Panc1 (cell line): Measurements from ENCODE around the gene ATP1A3. TPM values are rescaled to one million over a fixed set of nuclear protein-coding genes. Genes with fewer than 3 reads are reported as not detected.

ENCODE experiments used
- ATAC-seq: fragments of 200-7000 bp; cut with Tn5 transposase; 2 replicates; pipeline ENCODE4 v1.9.1; 2020; ENCODE audit warnings: mild to moderate bottlenecking, moderate library complexity
- BruUV-seq: library from RNA; stranded (reverse); fragments of 400-500 nt; replicated peaks from 2 replicates; lab custom pipeline; 2021; lab: Mats Ljungman, UMichigan
- CTCF ChIA-PET: fragments of 300-600 bp; sonication (Branson Sonifier 250); formaldehyde crosslinking; loops from one replicate; lab custom pipeline; 2022; ENCODE audit warnings: antibody characterized with exemption; lab: Charles Lee
- POLR2A ChIA-PET: fragments of 300-600 bp; sonication (Branson Sonifier 250); formaldehyde crosslinking; loops from one replicate; lab custom pipeline; 2022; ENCODE audit warnings: antibody characterized with exemption; lab: Charles Lee
- DNase-seq: peaks from one replicate; pipeline ENCODE4 v3.0.0-alpha.2; 2010; ENCODE audit warnings: low read depth, low spot score
- H3K27ac ChIP-seq: 2 replicates; pipeline ENCODE4 v1.5.1; 2011; ENCODE audit warnings: mild to moderate bottlenecking, low read length, inconsistent platforms
- H3K27me3 ChIP-seq: fragments of 200-500 bp; sonication (Bioruptor generic); 2 replicates; pipeline ENCODE4 v1.6.0; 2014; ENCODE audit warnings: low read length, inconsistent platforms; ENCODE audit not compliant: control insufficient read depth, insufficient read depth
- H3K36me3 ChIP-seq: fragments of 200-500 bp; sonication (Bioruptor generic); 2 replicates; pipeline ENCODE4 v1.5.1; 2014; ENCODE audit warnings: inconsistent platforms, mild to moderate bottlenecking, low read length, moderate library complexity; ENCODE audit not compliant: control insufficient read depth, insufficient read depth
- H3K4me1 ChIP-seq: 2 replicates; pipeline ENCODE4 v1.5.1; 2011; ENCODE audit warnings: inconsistent platforms, mild to moderate bottlenecking, low read length, moderate library complexity; ENCODE audit not compliant: control insufficient read depth, insufficient read depth
- H3K4me3 ChIP-seq, 2 experiments: 2 replicates each; pipeline ENCODE4 v1.5.1; 2011 to 2012; ENCODE audit warnings: low read depth in 2 of 2, low read length in 2 of 2, mild to moderate bottlenecking in 2 of 2, inconsistent platforms in 1 of 2, moderate library complexity in 1 of 2
- H3K9me3 ChIP-seq: fragments of 200-500 bp; sonication (Bioruptor generic); 2 replicates; pipeline ENCODE4 v1.5.1; 2014; ENCODE audit warnings: low read depth, mild to moderate bottlenecking, inconsistent platforms, low read length, moderate library complexity; ENCODE audit not compliant: control insufficient read depth, insufficient read depth
- POLR2AphosphoS5 ChIP-seq: IDR thresholded peaks from 2 replicates; pipeline ENCODE4 v1.6.1; 2012; ENCODE audit warnings: mild to moderate bottlenecking, low read depth, low read length, moderate library complexity
- SIN3A ChIP-seq: IDR thresholded peaks from 2 replicates; pipeline ENCODE4 v1.6.1; 2012; ENCODE audit warnings: low read depth, mild to moderate bottlenecking, low read length, moderate library complexity, borderline replicate concordance; ENCODE audit not compliant: insufficient read depth
- TCF7L2 ChIP-seq: IDR thresholded peaks from 2 replicates; pipeline ENCODE4 v1.6.1; 2011; ENCODE audit warnings: mild to moderate bottlenecking, low read depth, low read length, inconsistent platforms
- in situ Hi-C: cut with HindIII; loops from 2 replicates; pipeline ENCODE4 v1.10.0; 2016; ENCODE audit warnings: low sequenced_read_pairs, low pct_unique_long_range_greater_than_20kb
- intact Hi-C: fragments of 100-400 bp; cut with micrococcal nuclease; formaldehyde crosslinking; loops from one replicate; pipeline ENCODE4 v1.10.0; 2022; ENCODE audit not compliant: unreplicated experiment
- total RNA-seq: library from RNA; stranded (reverse); gene quantifications from one replicate; pipeline ENCODE4 v1.2.1, GENCODE V29; 2021; ENCODE audit not compliant: unreplicated experiment
- TF ChIP-seq, protein P1 (sequence below): fragments of 450-650 bp; IDR thresholded peaks from 2 replicates; pipeline ENCODE4 v1.5.1; 2017; ENCODE audit warnings: mild to moderate bottlenecking
- TF ChIP-seq, protein P2 (sequence below), 2 experiments: IDR thresholded peaks; 2 replicates each; pipeline ENCODE4 v1.6.1; 2011 to 2012; ENCODE audit warnings: low read depth in 2 of 2, control low read depth in 1 of 2, low read length in 1 of 2, mild to moderate bottlenecking in 1 of 2, moderate library complexity in 1 of 2; ENCODE audit not compliant: insufficient read depth in 1 of 2

ATP1A3 gene
- total RNA-seq, 1 experiment from 2014 or later = 4.9 TPM

DNA sequence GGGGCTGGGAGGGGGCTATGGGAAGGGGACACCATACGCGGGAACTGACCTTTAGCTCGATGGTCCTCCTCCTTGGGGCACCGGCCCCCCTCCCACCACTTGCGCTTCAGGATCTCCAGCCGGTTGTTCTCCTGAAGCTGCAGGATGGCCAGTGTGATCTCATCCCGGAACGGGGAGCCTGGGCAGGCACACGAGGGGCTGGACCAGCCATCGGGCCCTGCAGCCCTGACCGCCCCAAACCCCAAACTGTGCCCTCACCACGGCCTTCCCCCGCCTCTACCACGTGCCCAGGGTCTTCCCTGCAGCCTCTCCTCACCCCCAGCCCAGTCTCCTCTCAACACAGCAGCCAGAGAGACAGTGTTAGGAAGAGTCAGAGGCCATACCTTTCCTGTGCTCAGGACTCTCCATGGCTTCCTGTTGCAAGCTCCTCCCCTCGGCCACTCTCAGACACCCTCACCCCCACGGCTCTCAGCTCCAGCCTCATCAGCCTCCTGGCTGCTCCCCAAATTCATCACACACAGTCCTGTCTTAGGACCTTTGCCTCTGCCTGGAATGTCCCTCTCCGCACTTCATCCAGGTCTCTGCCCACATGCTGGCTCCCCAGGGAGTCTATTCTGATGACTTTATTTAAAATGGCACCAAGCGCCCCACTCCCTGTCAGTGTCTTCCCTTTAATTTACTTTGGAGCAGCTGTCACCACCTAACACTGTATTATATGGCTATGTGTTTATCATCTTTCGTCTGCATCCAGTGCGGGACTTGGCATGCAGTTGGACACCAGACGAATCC, 9.7 kb upstream of the ATP1A3 start:
- TF ChIP-seq POLR2AphosphoS5 (no peak), TCF7L2 (no peak), SIN3A (no peak)
- TF ChIP-seq, protein P1, sequence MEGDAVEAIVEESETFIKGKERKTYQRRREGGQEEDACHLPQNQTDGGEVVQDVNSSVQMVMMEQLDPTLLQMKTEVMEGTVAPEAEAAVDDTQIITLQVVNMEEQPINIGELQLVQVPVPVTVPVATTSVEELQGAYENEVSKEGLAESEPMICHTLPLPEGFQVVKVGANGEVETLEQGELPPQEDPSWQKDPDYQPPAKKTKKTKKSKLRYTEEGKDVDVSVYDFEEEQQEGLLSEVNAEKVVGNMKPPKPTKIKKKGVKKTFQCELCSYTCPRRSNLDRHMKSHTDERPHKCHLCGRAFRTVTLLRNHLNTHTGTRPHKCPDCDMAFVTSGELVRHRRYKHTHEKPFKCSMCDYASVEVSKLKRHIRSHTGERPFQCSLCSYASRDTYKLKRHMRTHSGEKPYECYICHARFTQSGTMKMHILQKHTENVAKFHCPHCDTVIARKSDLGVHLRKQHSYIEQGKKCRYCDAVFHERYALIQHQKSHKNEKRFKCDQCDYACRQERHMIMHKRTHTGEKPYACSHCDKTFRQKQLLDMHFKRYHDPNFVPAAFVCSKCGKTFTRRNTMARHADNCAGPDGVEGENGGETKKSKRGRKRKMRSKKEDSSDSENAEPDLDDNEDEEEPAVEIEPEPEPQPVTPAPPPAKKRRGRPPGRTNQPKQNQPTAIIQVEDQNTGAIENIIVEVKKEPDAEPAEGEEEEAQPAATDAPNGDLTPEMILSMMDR = no peak
- TF ChIP-seq, protein P2, sequence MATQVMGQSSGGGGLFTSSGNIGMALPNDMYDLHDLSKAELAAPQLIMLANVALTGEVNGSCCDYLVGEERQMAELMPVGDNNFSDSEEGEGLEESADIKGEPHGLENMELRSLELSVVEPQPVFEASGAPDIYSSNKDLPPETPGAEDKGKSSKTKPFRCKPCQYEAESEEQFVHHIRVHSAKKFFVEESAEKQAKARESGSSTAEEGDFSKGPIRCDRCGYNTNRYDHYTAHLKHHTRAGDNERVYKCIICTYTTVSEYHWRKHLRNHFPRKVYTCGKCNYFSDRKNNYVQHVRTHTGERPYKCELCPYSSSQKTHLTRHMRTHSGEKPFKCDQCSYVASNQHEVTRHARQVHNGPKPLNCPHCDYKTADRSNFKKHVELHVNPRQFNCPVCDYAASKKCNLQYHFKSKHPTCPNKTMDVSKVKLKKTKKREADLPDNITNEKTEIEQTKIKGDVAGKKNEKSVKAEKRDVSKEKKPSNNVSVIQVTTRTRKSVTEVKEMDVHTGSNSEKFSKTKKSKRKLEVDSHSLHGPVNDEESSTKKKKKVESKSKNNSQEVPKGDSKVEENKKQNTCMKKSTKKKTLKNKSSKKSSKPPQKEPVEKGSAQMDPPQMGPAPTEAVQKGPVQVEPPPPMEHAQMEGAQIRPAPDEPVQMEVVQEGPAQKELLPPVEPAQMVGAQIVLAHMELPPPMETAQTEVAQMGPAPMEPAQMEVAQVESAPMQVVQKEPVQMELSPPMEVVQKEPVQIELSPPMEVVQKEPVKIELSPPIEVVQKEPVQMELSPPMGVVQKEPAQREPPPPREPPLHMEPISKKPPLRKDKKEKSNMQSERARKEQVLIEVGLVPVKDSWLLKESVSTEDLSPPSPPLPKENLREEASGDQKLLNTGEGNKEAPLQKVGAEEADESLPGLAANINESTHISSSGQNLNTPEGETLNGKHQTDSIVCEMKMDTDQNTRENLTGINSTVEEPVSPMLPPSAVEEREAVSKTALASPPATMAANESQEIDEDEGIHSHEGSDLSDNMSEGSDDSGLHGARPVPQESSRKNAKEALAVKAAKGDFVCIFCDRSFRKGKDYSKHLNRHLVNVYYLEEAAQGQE (IDR thresholded peaks at IDR 0.05; ENCODE audit: insufficient read depth in 1 of 2, low read depth in 2 of 2, low read length in 1 of 2) = no peak
- no TSS peak for BruUV-seq
- DNase-seq (no peak), ATAC-seq (no peak)
- Histone ChIP-seq H3K4me3 (no peak overlapping the region), H3K36me3 (no peaks in the 10 kb centered on the region), H3K27me3 (peaks cover 4% of the 10 kb centered on the region; the same call in 1 of the 2 replicates), H3K27ac (no peak overlapping the region), H3K4me1 (no peaks in the 10 kb centered on the region), H3K9me3 (no peaks in the 10 kb centered on the region)
- ChIA-PET CTCF (no interaction called here), POLR2A (no interaction called here)
- intact Hi-C loops (no loop called here), in situ Hi-C loops (no loop called here)

DNA sequence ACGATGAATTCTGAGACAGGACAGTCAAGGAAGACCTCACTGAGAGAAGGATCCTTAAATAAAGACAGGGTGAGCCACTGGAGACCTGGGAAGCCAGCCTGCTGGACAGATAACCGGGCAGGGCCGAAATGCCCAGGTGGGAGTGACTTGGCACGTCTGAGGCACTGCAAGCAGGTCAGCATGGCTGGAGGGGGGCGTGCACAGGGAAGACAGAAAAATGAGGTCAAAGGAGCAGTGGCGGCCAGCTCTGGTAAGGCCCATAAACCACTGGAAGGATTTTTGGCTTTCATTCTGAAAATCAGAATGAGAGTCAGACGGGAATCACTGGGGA, 5.8 kb upstream of the ATP1A3 start:
- CTCF ChIA-PET = no interaction called here

More for the DNA sequence above, 5.8 kb upstream of the ATP1A3 start:
- no peak for DNase-seq
- H3K27ac ChIP-seq = no peak overlapping the region
- H3K4me1 ChIP-seq = no peaks in the 10 kb centered on the region
- no peaks in the 10 kb centered on the region for H3K36me3 ChIP-seq
- no peak overlapping the region for H3K4me3 ChIP-seq
- intact Hi-C loops = no loop called here
- peaks cover 4% of the 10 kb centered on the region; the same call in 1 of the 2 replicates for H3K27me3 ChIP-seq
- POLR2A ChIA-PET = interaction anchor here (1.2 kb wide), 1 partner anchor 35 kb away, joined by 3 read pairs; no protein-coding TSS in a partner anchor
- no peaks in the 10 kb centered on the region for H3K9me3 ChIP-seq
- in situ Hi-C loops = no loop called here
- TF ChIP-seq, protein P2 (IDR thresholded peaks at IDR 0.05; ENCODE audit: insufficient read depth in 1 of 2, low read depth in 2 of 2, low read length in 1 of 2) = no peak
- TF ChIP-seq SIN3A (no peak), POLR2AphosphoS5 (no peak)
- no peak for ATAC-seq
- no TSS peak for BruUV-seq
